Measurements from ENCODE around the gene PDZD7. TPM values are rescaled to one million over a fixed set of nuclear protein-coding genes. Genes with fewer than 3 reads are reported as not detected.

The PDZD7 gene
- total and polyA plus RNA-seq, 4 donors, result 0.06 to 0.09 (median 0.07) TPM; not detected in 1

DNA sequence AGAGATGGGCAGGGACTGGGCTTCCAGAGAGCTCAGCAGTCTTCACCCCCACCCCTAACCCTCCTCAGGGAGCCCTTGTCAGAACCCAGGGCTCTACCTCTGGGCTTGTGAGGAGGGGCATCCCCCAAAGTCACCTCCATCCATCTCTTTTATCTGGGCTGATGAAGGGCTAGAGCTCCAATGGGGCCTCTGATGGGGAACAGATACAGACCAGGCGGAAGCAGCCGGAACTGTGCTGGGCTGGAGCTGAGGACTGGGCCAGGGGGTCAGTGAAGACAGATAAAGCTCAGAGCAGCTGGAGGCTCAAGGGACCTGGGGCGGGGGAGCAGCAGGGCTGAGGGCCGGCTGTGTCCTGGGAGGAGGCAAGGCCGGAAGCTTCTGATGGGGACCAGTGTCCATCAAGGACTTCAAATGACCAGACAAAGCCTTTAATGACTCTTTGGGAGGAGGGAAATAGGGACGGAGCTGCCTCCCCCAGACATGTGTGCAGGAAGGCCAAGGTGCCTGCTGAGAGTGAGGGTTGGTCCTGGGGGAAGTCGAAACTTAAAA is 41.0 kb upstream of the PDZD7 start:
- Histone ChIP-seq H3K9ac (ENCODE audit: low read depth in 1 of 2, low read length in 2 of 2) (no peak overlapping the region), H3K27me3 (ENCODE audit: control insufficient read depth in 4 of 4, insufficient read depth in 4 of 4, low read length in 3 of 4) (peaks cover 0 to 14% (median 2%) of the 10 kb centered on the region in 4 donors)

GRCh38 chr10:101071267-101071884 is 40.4 kb upstream of the PDZD7 start:
- Histone ChIP-seq H3K27me3 (ENCODE audit: control insufficient read depth in 4 of 4, insufficient read depth in 4 of 4, low read length in 3 of 4) (peaks cover 0 to 14% (median 2%) of the 10 kb centered on the region in 4 donors), H3K9me3 (ENCODE audit: control insufficient read depth in 4 of 4, low read length in 3 of 4) (no peaks in the 10 kb centered on the region), H3K36me3 (ENCODE audit: control insufficient read depth in 4 of 4, insufficient read depth in 3 of 4, low read depth in 1 of 4, low read length in 3 of 4) (no peaks in the 10 kb centered on the region), H3K27ac (ENCODE audit: low read depth in 1 of 2, low read length in 2 of 2) (no peak overlapping the region), H3K4me3 (ENCODE audit: low read depth in 1 of 3, low read length in 3 of 3) (no peak overlapping the region), H3K9ac (ENCODE audit: low read depth in 1 of 2, low read length in 2 of 2) (no peak overlapping the region), H3K4me1 (ENCODE audit: control insufficient read depth in 4 of 4, insufficient read depth in 4 of 4, low read length in 3 of 4) (peaks cover 6 to 13% (median 10%) of the 10 kb centered on the region in 4 donors)
- TF ChIP-seq YY1 (IDR thresholded peaks at IDR 0.05) (no peak), HNF4G (IDR thresholded peaks at IDR 0.05) (no peak), NR2F2 (IDR thresholded peaks at IDR 0.05) (no peak), HNF4A (conservative IDR thresholded peaks at IDR 0.05) (no peak), CTCF (IDR thresholded peaks at IDR 0.05; ENCODE audit: low read depth, low read length, missing input control) (no peak), SP1 (IDR thresholded peaks at IDR 0.05) (no peak), EGR1 (IDR thresholded peaks at IDR 0.05; ENCODE audit: low read depth in 2 of 2) (no peak), JUND (IDR thresholded peaks at IDR 0.05) (no peak), FOXA1 (IDR thresholded peaks at IDR 0.05) (no peak), ATF3 (IDR thresholded peaks at IDR 0.05) (no peak), FOXA2 (IDR thresholded peaks at IDR 0.05) (no peak), ZBTB33 (IDR thresholded peaks at IDR 0.05) (no peak), TAF1 (conservative IDR thresholded peaks at IDR 0.05) (no peak), GABPA (IDR thresholded peaks at IDR 0.05 in 1 of 2, conservative IDR thresholded peaks at IDR 0.05 in 1 of 2) (no peak), RXRA (IDR thresholded peaks at IDR 0.05) (no peak), RAD21 (IDR thresholded peaks at IDR 0.05) (no peak)
- TF ChIP-seq, protein P1, sequence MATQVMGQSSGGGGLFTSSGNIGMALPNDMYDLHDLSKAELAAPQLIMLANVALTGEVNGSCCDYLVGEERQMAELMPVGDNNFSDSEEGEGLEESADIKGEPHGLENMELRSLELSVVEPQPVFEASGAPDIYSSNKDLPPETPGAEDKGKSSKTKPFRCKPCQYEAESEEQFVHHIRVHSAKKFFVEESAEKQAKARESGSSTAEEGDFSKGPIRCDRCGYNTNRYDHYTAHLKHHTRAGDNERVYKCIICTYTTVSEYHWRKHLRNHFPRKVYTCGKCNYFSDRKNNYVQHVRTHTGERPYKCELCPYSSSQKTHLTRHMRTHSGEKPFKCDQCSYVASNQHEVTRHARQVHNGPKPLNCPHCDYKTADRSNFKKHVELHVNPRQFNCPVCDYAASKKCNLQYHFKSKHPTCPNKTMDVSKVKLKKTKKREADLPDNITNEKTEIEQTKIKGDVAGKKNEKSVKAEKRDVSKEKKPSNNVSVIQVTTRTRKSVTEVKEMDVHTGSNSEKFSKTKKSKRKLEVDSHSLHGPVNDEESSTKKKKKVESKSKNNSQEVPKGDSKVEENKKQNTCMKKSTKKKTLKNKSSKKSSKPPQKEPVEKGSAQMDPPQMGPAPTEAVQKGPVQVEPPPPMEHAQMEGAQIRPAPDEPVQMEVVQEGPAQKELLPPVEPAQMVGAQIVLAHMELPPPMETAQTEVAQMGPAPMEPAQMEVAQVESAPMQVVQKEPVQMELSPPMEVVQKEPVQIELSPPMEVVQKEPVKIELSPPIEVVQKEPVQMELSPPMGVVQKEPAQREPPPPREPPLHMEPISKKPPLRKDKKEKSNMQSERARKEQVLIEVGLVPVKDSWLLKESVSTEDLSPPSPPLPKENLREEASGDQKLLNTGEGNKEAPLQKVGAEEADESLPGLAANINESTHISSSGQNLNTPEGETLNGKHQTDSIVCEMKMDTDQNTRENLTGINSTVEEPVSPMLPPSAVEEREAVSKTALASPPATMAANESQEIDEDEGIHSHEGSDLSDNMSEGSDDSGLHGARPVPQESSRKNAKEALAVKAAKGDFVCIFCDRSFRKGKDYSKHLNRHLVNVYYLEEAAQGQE (IDR thresholded peaks at IDR 0.05), result no peak
- TF ChIP-seq, protein P2, sequence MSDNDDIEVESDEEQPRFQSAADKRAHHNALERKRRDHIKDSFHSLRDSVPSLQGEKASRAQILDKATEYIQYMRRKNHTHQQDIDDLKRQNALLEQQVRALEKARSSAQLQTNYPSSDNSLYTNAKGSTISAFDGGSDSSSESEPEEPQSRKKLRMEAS (IDR thresholded peaks at IDR 0.05), result no peak
- DNase-seq (ENCODE audit: low spot score), result no peak
- 73% methylated on average over 6 of the region's 6 CpGs for WGBS

More for the DNA sequence above, 41.0 kb upstream of the PDZD7 start:
- Histone ChIP-seq H3K4me3 (ENCODE audit: low read depth in 1 of 3, low read length in 3 of 3) (no peak overlapping the region), H3K36me3 (ENCODE audit: control insufficient read depth in 4 of 4, insufficient read depth in 3 of 4, low read depth in 1 of 4, low read length in 3 of 4) (no peaks in the 10 kb centered on the region), H3K27ac (ENCODE audit: low read depth in 1 of 2, low read length in 2 of 2) (no peak overlapping the region), H3K9me3 (ENCODE audit: control insufficient read depth in 4 of 4, low read length in 3 of 4) (no peaks in the 10 kb centered on the region), H3K4me1 (ENCODE audit: control insufficient read depth in 4 of 4, insufficient read depth in 4 of 4, low read length in 3 of 4) (peaks cover 4 to 8% (median 7%) of the 10 kb centered on the region in 4 donors)
- TF ChIP-seq SP1 (IDR thresholded peaks at IDR 0.05) (no peak), CTCF (IDR thresholded peaks at IDR 0.05; ENCODE audit: low read depth, low read length, missing input control) (no peak)
- 79% methylated on average over 7 of the region's 7 CpGs for WGBS
- no peak for DNase-seq (ENCODE audit: low spot score)
